Progenitor cell of endocrine pancreas (in vitro differentiated cells): ENCODE measurements around the gene AFAP1L1. TPM values are rescaled to one million over a fixed set of nuclear protein-coding genes. Genes with fewer than 3 reads are reported as not detected.
A peak's percentile ranks its signal among the peaks of the same experiment; 100 is the strongest.

Experiments used
- DNase-seq: peaks from one replicate; pipeline ENCODE4 v3.0.0; 2021; ENCODE audit warnings: low spot score; ENCODE audit not compliant: unreplicated experiment
- H3K27ac Mint-ChIP-seq: 2 replicates; pipeline ENCODE4 v1.8.0; 2021; ENCODE audit warnings: mild to moderate bottlenecking, moderate library complexity, mixed read lengths
- H3K27me3 Mint-ChIP-seq: 2 replicates; pipeline ENCODE4 v1.8.0; 2021; ENCODE audit warnings: mixed read lengths
- H3K36me3 Mint-ChIP-seq: 2 replicates; pipeline ENCODE4 v1.8.0; 2022; ENCODE audit warnings: mixed read lengths; ENCODE audit not compliant: insufficient read depth
- H3K4me1 Mint-ChIP-seq: 2 replicates; pipeline ENCODE4 v1.8.0; 2021; ENCODE audit warnings: low read depth, mixed read lengths
- H3K4me3 Mint-ChIP-seq: 2 replicates; pipeline ENCODE4 v1.8.0; 2021; ENCODE audit warnings: low read depth, mild to moderate bottlenecking, moderate library complexity, mixed read lengths
- H3K9me3 Mint-ChIP-seq: 2 replicates; pipeline ENCODE4 v1.8.0; 2021; ENCODE audit warnings: low read depth, mixed read lengths
- long read RNA-seq: library from polyadenylated mRNA; unstranded; transcript quantifications from one replicate; pipeline ENCODE4 v2.0.0, GENCODE V29; 2020
- total RNA-seq: library from RNA; stranded (reverse); gene quantifications from 2 replicates; pipeline ENCODE4 v1.2.1, GENCODE V29; 2021
- TF ChIP-seq, protein P1 (sequence below): fragments of 200-600 bp; sonication (generic); IDR thresholded peaks from one replicate; pipeline ENCODE4 v1.5.0; 2021; ENCODE audit warnings: antibody characterized with exemption, mild to moderate bottlenecking; ENCODE audit not compliant: unreplicated experiment

Gene AFAP1L1
- total RNA-seq = 0.69 and 0.78 TPM in 2 replicates
- long read RNA-seq, partial matches to known transcripts = 0 of 1 reads
- long read RNA-seq, other reads (novel, unspliced or antisense) = 1 of 1 reads

DNA sequence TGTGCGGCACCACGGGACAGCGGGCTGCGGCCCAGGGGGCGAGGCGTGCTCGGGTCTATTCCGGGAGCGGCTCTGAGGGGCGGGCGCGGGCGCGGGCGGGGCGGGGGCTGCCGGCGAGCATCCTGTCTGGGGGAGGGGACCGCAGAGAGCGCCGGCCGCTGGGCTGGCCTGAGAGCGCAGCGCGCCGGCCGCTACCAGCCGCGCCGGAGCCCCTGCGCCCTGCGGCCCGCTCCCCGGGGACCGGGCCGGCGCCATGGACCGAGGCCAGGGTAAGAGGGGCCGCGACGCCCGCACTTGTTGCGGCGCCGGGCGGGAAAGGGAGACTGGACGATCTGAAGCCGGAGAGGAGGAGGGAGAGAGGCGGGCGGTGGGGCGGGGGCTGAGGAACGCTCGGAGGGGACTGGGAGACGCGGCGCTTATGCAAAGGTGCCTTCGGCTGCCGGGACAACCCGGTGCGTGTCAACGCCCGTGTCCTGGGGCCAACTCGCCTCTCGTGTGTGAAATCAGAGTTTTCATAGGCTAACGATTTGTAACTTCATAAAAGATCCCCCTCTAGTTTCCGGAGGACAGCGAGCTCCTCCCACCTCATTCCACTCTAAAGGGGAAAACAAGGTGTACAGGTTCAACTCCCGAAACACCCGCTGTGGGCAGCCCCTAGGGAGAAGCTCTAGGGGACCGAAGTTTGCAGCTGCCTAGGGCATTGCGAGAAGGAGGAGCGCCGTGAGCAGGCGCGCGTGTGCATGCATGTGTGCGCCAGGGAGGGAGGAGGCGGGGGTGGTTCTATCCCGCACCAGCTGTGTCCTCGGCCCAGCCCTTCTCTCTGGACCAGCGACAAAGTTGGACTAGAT, at the start of gene AFAP1L1:
TSS of gene AFAP1L1 (plus strand) at position 144 of the 848 bp plus-strand sequence. CDS start at position 254, 110 bp downstream.
- Mint-ChIP-seq H3K27ac (peak within 1 kb of the TSS; percentile 80), H3K27me3 (peaks cover 39% of the 10 kb centered on the region), H3K9me3 (peaks cover 9% of the 10 kb centered on the region), H3K36me3 (no peaks in the 10 kb centered on the region), H3K4me1 (peaks cover 17% of the 10 kb centered on the region), H3K4me3 (peak within 1 kb of the TSS; percentile 82)
- peak; percentile 27 for DNase-seq
- TF ChIP-seq, protein P1, sequence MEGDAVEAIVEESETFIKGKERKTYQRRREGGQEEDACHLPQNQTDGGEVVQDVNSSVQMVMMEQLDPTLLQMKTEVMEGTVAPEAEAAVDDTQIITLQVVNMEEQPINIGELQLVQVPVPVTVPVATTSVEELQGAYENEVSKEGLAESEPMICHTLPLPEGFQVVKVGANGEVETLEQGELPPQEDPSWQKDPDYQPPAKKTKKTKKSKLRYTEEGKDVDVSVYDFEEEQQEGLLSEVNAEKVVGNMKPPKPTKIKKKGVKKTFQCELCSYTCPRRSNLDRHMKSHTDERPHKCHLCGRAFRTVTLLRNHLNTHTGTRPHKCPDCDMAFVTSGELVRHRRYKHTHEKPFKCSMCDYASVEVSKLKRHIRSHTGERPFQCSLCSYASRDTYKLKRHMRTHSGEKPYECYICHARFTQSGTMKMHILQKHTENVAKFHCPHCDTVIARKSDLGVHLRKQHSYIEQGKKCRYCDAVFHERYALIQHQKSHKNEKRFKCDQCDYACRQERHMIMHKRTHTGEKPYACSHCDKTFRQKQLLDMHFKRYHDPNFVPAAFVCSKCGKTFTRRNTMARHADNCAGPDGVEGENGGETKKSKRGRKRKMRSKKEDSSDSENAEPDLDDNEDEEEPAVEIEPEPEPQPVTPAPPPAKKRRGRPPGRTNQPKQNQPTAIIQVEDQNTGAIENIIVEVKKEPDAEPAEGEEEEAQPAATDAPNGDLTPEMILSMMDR = no peak

GRCh38 chr5:149223081-149223848, 48.4 kb upstream of the AFAP1L1 start:
- H3K36me3 Mint-ChIP-seq = no peaks in the 10 kb centered on the region
- H3K9me3 Mint-ChIP-seq = no peaks in the 10 kb centered on the region
- H3K4me1 Mint-ChIP-seq = peaks cover 7% of the 10 kb centered on the region
- TF ChIP-seq, protein P1 = no peak
- no peak overlapping the region for H3K4me3 Mint-ChIP-seq
- H3K27me3 Mint-ChIP-seq = peaks cover 3% of the 10 kb centered on the region
- H3K27ac Mint-ChIP-seq = no peak overlapping the region
- no peak for DNase-seq

GRCh38 chr5:149224282-149224681, 47.4 kb upstream of the AFAP1L1 start:
- TF ChIP-seq, protein P1 = no peak
- no peaks in the 10 kb centered on the region for H3K9me3 Mint-ChIP-seq
- no peaks in the 10 kb centered on the region for H3K36me3 Mint-ChIP-seq
- no peak for DNase-seq
- H3K4me1 Mint-ChIP-seq = peaks cover 7% of the 10 kb centered on the region
- H3K27me3 Mint-ChIP-seq = peaks cover 5% of the 10 kb centered on the region
- no peak overlapping the region for H3K27ac Mint-ChIP-seq
- no peak overlapping the region for H3K4me3 Mint-ChIP-seq

DNA sequence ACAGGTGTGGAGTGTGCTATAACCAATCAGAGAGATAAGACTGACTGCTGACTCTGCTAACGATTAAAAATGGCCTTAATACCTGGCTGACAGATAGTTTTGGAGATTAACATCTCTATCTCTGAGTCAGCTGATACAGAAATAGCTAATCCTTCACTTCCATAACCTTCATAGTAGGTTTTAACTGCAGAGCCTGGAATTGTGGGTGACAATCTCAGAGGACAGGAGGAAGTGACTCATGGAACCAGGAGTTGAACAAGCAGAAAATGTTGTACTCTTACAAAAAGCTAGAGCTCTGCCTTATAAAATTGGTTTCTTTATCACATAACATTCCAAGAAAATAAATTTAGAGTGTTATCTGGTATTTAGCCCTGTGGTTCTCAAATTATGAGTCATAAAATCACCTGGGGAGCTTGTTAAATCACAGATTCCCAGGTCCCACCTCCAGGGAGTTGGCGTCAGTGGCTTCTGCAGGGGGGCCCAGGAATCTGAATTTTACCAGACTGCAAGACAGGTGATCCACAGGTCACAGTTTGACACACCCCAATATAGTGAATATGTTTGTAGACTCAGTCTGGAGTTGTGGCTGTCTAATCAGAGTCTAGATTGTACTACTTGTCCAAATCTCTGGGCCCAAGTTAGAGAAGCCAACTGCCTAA, 44.4 kb upstream of the AFAP1L1 start:
- peaks cover 6% of the 10 kb centered on the region for H3K27me3 Mint-ChIP-seq
- H3K9me3 Mint-ChIP-seq = no peaks in the 10 kb centered on the region
- no peak for DNase-seq
- no peaks in the 10 kb centered on the region for H3K36me3 Mint-ChIP-seq
- TF ChIP-seq, protein P1 = no peak
- H3K4me1 Mint-ChIP-seq = no peaks in the 10 kb centered on the region
- no peak overlapping the region for H3K4me3 Mint-ChIP-seq
- no peak overlapping the region for H3K27ac Mint-ChIP-seq
